Measurements from ENCODE around the gene CSAG1.
"Not testable (repeated sequence)": the region's sequence is repeated elsewhere in the genome, so short reads cannot be mapped to it uniquely, and the experiment has no call there.

CSAG1 gene

DNA sequence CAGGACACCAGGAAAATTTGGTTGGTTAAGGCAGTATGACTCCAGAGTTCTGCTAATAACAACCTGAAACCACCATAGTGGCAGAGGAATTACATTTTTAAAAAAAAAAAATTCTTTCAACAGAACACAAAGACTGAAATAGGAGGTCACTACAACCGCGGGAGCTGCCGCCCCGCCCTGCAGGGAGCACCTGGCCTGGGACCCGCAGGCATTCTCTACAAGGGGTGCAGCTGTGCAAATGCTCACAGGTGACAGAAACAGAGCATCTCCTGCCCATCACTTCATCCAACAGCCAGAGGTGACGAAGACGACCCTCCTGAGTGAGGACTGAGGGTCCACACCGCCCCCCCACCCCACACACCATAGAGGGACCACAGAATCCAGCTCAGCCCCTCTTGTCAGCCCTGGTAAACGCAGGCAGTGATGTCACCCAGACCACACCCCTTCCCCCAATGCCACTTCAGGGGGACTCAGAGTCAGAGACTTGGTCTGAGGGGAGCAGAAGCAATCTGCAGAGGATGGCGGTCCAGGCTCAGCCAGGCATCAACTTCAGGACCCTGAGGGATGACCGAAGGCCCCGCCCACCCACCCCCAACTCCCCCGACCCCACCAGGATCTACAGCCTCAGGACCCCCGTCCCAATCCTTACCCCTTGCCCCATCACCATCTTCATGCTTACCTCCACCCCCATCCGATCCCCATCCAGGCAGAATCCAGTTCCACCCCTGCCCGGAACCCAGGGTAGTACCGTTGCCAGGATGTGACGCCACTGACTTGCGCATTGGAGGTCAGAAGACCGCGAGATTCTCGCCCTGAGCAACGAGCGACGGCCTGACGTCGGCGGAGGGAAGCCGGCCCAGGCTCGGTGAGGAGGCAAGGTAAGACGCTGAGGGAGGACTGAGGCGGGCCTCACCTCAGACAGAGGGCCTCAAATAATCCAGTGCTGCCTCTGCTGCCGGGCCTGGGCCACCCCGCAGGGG, 35.3 kb downstream of the CSAG1 start, which contains the start of gene MAGEA3:
TSS of gene MAGEA3 (plus strand) at position 843 of the 980 bp plus-strand sequence. CDS start 2,039 bp downstream, outside the sequence.
- DNase-seq, result not testable (repeated sequence)

GRCh38 chrX:152681012-152681411, 52.5 kb downstream of the CSAG1 start:
- not testable (repeated sequence) for DNase-seq
